ENCODE data around the gene UBR4.

The UBR4 gene

GRCh38 chr1:19202396-19202795, 7.7 kb downstream of the UBR4 start:
- no peak for TF ChIP-seq CTCF (IDR thresholded peaks at IDR 0.05)
- no peak overlapping the region for H3K27ac ChIP-seq
- H3K27me3 ChIP-seq, result no peaks in the 10 kb centered on the region
- H3K36me3 ChIP-seq, result peaks cover 45% of the 10 kb centered on the region
- no peaks in the 10 kb centered on the region for H3K9me3 ChIP-seq
- H3K4me1 ChIP-seq (ENCODE audit: control insufficient read depth in 1 of 2, insufficient read depth in 1 of 2, low read depth in 1 of 2, low read length in 1 of 2), result peaks cover 11 to 16% of the 10 kb centered on the region in 2 experiments
- no peak overlapping the region for H3K4me3 ChIP-seq (ENCODE audit: low read depth in 1 of 2, low read length in 1 of 2)

- Histone ChIP-seq H3K27ac (no peak overlapping the region), H3K27me3 (no peaks in the 10 kb centered on the region), H3K9me3 (no peaks in the 10 kb centered on the region), H3K4me3 (ENCODE audit: low read depth in 1 of 2, low read length in 1 of 2) (no peak overlapping the region), H3K36me3 (peaks cover 67% of the 10 kb centered on the region), H3K4me1 (ENCODE audit: control insufficient read depth in 1 of 2, insufficient read depth in 1 of 2, low read depth in 1 of 2, low read length in 1 of 2) (peaks cover 9 to 10% of the 10 kb centered on the region in 2 experiments)
- no peak for TF ChIP-seq CTCF (IDR thresholded peaks at IDR 0.05)
Measured at GRCh38 chr1:19199969-19200604, 10.0 kb downstream of the UBR4 start.

GRCh38 chr1:19199329-19199968, 10.6 kb downstream of the UBR4 start:
- TF ChIP-seq CTCF (IDR thresholded peaks at IDR 0.05), result no peak
- Histone ChIP-seq H3K27me3 (no peaks in the 10 kb centered on the region), H3K4me3 (ENCODE audit: low read depth in 1 of 2, low read length in 1 of 2) (no peak overlapping the region), H3K27ac (no peak overlapping the region), H3K9me3 (no peaks in the 10 kb centered on the region), H3K36me3 (peaks cover 74% of the 10 kb centered on the region), H3K4me1 (ENCODE audit: control insufficient read depth in 1 of 2, insufficient read depth in 1 of 2, low read depth in 1 of 2, low read length in 1 of 2) (peaks cover 3 to 4% of the 10 kb centered on the region in 2 experiments)

GRCh38 chr1:19198820-19199219, 11.2 kb downstream of the UBR4 start:
- TF ChIP-seq CTCF (IDR thresholded peaks at IDR 0.05), result no peak
- no peaks in the 10 kb centered on the region for H3K9me3 ChIP-seq
- H3K36me3 ChIP-seq, result peaks cover 80% of the 10 kb centered on the region
- H3K27me3 ChIP-seq, result no peaks in the 10 kb centered on the region
- no peak overlapping the region for H3K27ac ChIP-seq
- H3K4me3 ChIP-seq (ENCODE audit: low read depth in 1 of 2, low read length in 1 of 2), result no peak overlapping the region
- H3K4me1 ChIP-seq (ENCODE audit: control insufficient read depth in 1 of 2, insufficient read depth in 1 of 2, low read depth in 1 of 2, low read length in 1 of 2), result no peaks in the 10 kb centered on the region

GRCh38 chr1:19197845-19198244, 12.2 kb downstream of the UBR4 start:
- Histone ChIP-seq H3K27ac (no peak overlapping the region), H3K4me1 (ENCODE audit: control insufficient read depth in 1 of 2, insufficient read depth in 1 of 2, low read depth in 1 of 2, low read length in 1 of 2) (no peaks in the 10 kb centered on the region), H3K9me3 (no peaks in the 10 kb centered on the region), H3K27me3 (no peaks in the 10 kb centered on the region), H3K36me3 (peaks cover 90% of the 10 kb centered on the region), H3K4me3 (ENCODE audit: low read depth in 1 of 2, low read length in 1 of 2) (no peak overlapping the region)
- no peak for TF ChIP-seq CTCF (IDR thresholded peaks at IDR 0.05)

All from neutrophil (primary cell).